ENCODE results near the gene ANAPC2. TPM values are rescaled to one million over a fixed set of nuclear protein-coding genes. Genes with fewer than 3 reads are reported as not detected.

The ANAPC2 gene
- total RNA-seq, 4 donors from 2014 or later, result 24.8 to 99.8 (median 54.9) TPM

DNA sequence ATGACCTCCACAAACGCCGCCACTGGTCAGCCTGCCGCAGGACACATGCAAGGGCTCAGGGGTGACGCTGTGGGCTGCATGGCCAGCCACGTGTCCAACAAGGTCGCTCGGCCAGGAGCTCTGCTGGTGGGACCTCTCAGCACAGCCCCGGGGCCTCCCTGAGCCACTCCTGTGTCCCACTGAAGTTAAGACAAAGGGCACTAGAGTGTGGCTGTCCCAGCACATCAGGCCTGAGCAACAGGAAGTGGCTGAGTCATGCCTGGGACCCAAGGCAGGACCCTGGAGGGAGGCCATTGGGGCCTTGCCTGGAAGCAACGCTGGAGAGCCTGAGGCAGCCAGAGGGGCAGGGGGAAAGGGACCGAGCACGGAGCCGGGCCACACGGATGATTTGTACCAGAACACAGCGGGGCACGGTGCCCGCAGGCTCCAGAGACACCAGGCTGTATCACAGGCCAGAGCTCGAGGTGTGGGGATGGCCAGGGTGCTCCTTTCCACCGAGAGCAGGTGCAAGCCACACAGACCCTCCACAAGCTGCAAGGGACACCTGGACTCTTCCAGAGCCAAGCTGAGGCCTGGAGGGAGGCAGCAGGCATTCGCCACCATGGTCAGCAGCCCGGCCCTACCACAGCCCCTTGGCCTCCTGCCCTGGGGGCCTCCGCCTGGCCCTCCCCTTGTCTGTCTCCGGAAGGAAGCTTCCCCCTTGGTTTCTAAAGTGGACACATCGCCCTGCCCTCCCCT, 10.0 kb downstream of the ANAPC2 start:
- no peak for TF ChIP-seq EP300 (IDR thresholded peaks at IDR 0.05)
- TF ChIP-seq POLR2AphosphoS5 (IDR thresholded peaks at IDR 0.05), result no peak
- no peak for TF ChIP-seq CTCF (IDR thresholded peaks at IDR 0.05)
- no peak for TF ChIP-seq POLR2A (IDR thresholded peaks at IDR 0.05)
- no peaks in the 10 kb centered on the region for H3K27me3 ChIP-seq
- H3K9me3 ChIP-seq, result no peaks in the 10 kb centered on the region
- no peak for DNase-seq (ENCODE audit: low spot score in 2 of 2)
- WGBS, result 90% methylated on average over 13 of the region's 23 CpGs
- H3K4me3 ChIP-seq, result no peak overlapping the region
- peaks cover 62% of the 10 kb centered on the region for H3K36me3 ChIP-seq
- H3K4me1 ChIP-seq, result peaks cover 24% of the 10 kb centered on the region
- no peak overlapping the region for H3K27ac ChIP-seq

DNA sequence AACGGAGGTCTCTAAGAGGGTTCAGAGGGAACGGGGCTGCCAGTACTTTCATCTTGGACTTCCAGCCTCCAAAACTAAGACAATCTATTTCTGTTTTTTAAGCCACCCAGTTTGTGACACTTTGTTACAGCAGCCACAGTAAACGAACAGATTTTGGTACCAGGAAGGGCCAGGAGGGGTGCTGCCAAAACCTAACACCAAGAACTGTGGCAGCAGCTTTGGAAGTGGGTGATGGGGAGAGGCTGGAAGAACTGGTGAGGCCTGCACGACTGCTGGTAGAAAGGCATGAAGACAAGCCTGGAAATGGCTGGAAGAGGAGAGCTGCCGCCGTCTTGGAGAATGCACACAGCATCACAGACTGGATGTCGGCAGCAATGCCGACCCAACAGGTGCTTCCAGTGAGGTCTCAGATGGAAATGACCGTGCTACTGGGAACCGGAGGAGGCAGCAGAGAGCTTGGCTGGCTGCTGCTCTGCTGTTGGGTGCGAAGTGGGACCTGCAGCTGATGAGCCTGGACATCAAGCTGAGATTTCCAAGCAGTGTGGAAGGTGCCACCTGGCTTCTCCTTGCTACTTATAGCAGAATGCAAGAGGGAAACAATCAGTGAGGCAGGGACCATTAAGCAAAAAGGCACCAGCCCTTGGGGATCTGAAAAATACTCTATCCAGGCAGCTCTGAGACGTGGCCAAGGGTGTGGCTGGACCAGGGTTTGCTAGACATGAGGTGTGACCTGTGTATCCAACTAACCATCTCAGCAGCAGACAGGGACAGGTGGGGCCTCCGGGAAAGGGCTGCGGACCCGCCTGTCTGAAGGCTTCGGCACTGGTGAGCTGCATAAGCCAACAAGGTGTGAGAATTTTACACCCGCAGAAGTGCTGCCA, 11.8 kb downstream of the ANAPC2 start:
- Histone ChIP-seq H3K27me3 (peaks cover 15% of the 10 kb centered on the region), H3K27ac (no peak overlapping the region), H3K36me3 (peaks cover 44% of the 10 kb centered on the region), H3K9me3 (no peaks in the 10 kb centered on the region), H3K4me3 (no peak overlapping the region), H3K4me1 (peaks cover 33% of the 10 kb centered on the region)
- WGBS, result 48% methylated on average over 16 of the region's 17 CpGs
- TF ChIP-seq POLR2AphosphoS5 (IDR thresholded peaks at IDR 0.05), result no peak
- peak in 1 of 2 donors; percentile 53 for TF ChIP-seq CTCF (IDR thresholded peaks at IDR 0.05)
- no peak for TF ChIP-seq EP300 (IDR thresholded peaks at IDR 0.05)
- no peak for TF ChIP-seq POLR2A (IDR thresholded peaks at IDR 0.05)
- no peak for DNase-seq (ENCODE audit: low spot score in 2 of 2)

DNA sequence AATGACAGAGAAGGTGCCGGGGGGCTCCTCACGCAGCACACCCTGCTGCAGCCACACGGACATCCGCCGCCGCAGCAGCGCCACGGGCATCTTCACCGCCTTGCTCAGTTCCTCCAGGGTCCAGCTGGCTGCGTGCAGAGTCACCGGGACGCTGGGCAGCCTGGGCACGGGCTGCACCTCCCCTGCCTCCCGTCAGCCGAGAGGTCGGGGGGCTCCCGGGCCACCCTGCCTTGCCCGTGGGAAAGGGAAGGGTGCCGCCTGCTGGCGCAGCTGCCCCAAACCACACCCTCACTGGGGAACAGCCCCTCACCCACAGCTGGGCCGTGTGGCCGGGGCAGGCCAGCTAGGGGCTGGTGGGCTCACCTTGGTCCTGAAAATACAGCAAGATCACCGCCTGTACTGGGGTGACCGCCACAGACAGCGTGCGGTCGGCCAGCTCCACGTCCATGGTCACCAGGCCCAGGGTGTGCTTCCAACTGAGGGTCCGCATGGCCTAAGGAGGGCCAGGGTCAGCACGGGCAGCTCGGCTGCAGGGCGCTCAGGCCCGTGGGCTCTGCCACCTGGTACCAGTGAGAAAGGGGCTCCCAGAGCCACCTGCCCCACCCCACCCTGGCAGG, 12.9 kb downstream of the ANAPC2 start:
- DNase-seq (ENCODE audit: low spot score in 2 of 2), result no peak
- TF ChIP-seq EP300 (IDR thresholded peaks at IDR 0.05) (no peak), POLR2AphosphoS5 (IDR thresholded peaks at IDR 0.05) (no peak), CTCF (IDR thresholded peaks at IDR 0.05) (no peak), POLR2A (IDR thresholded peaks at IDR 0.05) (no peak)
- H3K36me3 ChIP-seq, result peaks cover 33% of the 10 kb centered on the region
- H3K4me1 ChIP-seq, result peaks cover 33% of the 10 kb centered on the region
- peaks cover 26% of the 10 kb centered on the region for H3K27me3 ChIP-seq
- peak overlapping the region; percentile 58 for H3K27ac ChIP-seq
- H3K4me3 ChIP-seq, result no peak overlapping the region
- no peaks in the 10 kb centered on the region for H3K9me3 ChIP-seq
- WGBS, result 18% methylated on average over 3 of the region's 33 CpGs

GRCh38 chr9:137174722-137175293, 13.6 kb downstream of the ANAPC2 start:
- H3K27me3 ChIP-seq, result peaks cover 33% of the 10 kb centered on the region
- peaks cover 36% of the 10 kb centered on the region for H3K4me1 ChIP-seq
- H3K36me3 ChIP-seq, result peaks cover 26% of the 10 kb centered on the region
- peak overlapping the region; percentile 66 for H3K27ac ChIP-seq
- WGBS, result no CpG with 5 or more reads among the region's 34 CpGs
- no peak for DNase-seq (ENCODE audit: low spot score in 2 of 2)
- no peaks in the 10 kb centered on the region for H3K9me3 ChIP-seq
- H3K4me3 ChIP-seq, result no peak overlapping the region
- TF ChIP-seq POLR2AphosphoS5 (IDR thresholded peaks at IDR 0.05), result no peak
- TF ChIP-seq POLR2A (IDR thresholded peaks at IDR 0.05), result no peak
- TF ChIP-seq EP300 (IDR thresholded peaks at IDR 0.05), result no peak
- no peak for TF ChIP-seq CTCF (IDR thresholded peaks at IDR 0.05)

Measured in suprapubic skin (tissue), 4 donors.